Stimulated activated naive B cell treated with anti-CD40 and anti-IgM and Interleukin-4, amounts not matched to agents 10 μg/mL and 1 μg/mL and 100 μg/mL, for 72 hours (primary cell): ENCODE data around the gene OTUD1.

Experiments used
- ATAC-seq, 2 donors: fragments of 150-1000 bp; cut with Tn5 transposase; replicated peaks; 2 replicates each; pipeline ENCODE4 v1.10.0; 2021; ENCODE audit warnings: moderate library complexity in 1 of 2
- DNase-seq: peaks from one replicate; pipeline ENCODE4 v3.0.0; 2021
- H3K27ac Mint-ChIP-seq: one replicate; pipeline ENCODE4 v1.8.0; 2022; ENCODE audit warnings: mild to moderate bottlenecking, mixed read lengths
- H3K27me3 Mint-ChIP-seq, 2 donors: one replicate each; pipeline ENCODE4 v1.8.0; 2022; ENCODE audit warnings: mixed read lengths in 2 of 2
- H3K36me3 Mint-ChIP-seq, 2 donors: one replicate each; pipeline ENCODE4 v1.8.0; 2022; ENCODE audit warnings: mixed read lengths in 2 of 2, mild to moderate bottlenecking in 1 of 2
- H3K4me1 Mint-ChIP-seq, 2 donors: one replicate each; pipeline ENCODE4 v1.8.0; 2022; ENCODE audit warnings: mixed read lengths in 2 of 2, mild to moderate bottlenecking in 1 of 2
- H3K4me3 Mint-ChIP-seq, 2 donors: one replicate each; pipeline ENCODE4 v1.8.0; 2022; ENCODE audit warnings: mild to moderate bottlenecking in 2 of 2, mixed read lengths in 2 of 2, moderate library complexity in 1 of 2
- H3K9me3 Mint-ChIP-seq, 2 donors: one replicate each; pipeline ENCODE4 v1.8.0; 2022; ENCODE audit warnings: mixed read lengths in 2 of 2, mild to moderate bottlenecking in 1 of 2

OTUD1 gene

GRCh38 chr10:23461557-23461956 is 22.7 kb downstream of the OTUD1 start:
- H3K4me3 Mint-ChIP-seq = no peak overlapping the region

GRCh38 chr10:23467012-23467411 is 28.1 kb downstream of the OTUD1 start:
- peak overlapping the region; percentile 67 for H3K27ac Mint-ChIP-seq
- peaks cover 18 to 42% of the 10 kb centered on the region in 2 donors for H3K4me1 Mint-ChIP-seq
- H3K4me3 Mint-ChIP-seq = no peak overlapping the region
- H3K36me3 Mint-ChIP-seq = peaks cover 4 to 15% of the 10 kb centered on the region in 2 donors
- peak; percentile 55 to 79 for ATAC-seq
- H3K9me3 Mint-ChIP-seq = peaks cover 5% of the 10 kb centered on the region in 2 donors
- DNase-seq = no peak
- H3K27me3 Mint-ChIP-seq = no peaks in the 10 kb centered on the region

More at GRCh38 chr10:23461557-23461956, 22.7 kb downstream of the OTUD1 start:
- ATAC-seq (peak in 1 of 2 donors; percentile 48), DNase-seq (no peak)
- H3K36me3 Mint-ChIP-seq = peaks cover 0 to 16% of the 10 kb centered on the region in 2 donors
- no peaks in the 10 kb centered on the region for H3K27me3 Mint-ChIP-seq
- no peak overlapping the region for H3K27ac Mint-ChIP-seq
- peaks cover 0 to 3% of the 10 kb centered on the region in 2 donors for H3K9me3 Mint-ChIP-seq
- H3K4me1 Mint-ChIP-seq = peaks cover 32 to 54% of the 10 kb centered on the region in 2 donors

- Mint-ChIP-seq H3K36me3 (peaks cover 4 to 11% of the 10 kb centered on the region in 2 donors), H3K9me3 (peaks cover 5% of the 10 kb centered on the region in 2 donors), H3K4me1 (peaks cover 18 to 39% of the 10 kb centered on the region in 2 donors), H3K27ac (peak overlapping the region; percentile 67), H3K27me3 (no peaks in the 10 kb centered on the region), H3K4me3 (no peak overlapping the region)
- ATAC-seq = no peak
- no peak for DNase-seq
Measured at GRCh38 chr10:23467548-23467947, 28.7 kb downstream of the OTUD1 start.

GRCh38 chr10:23469596-23470237 is 30.8 kb downstream of the OTUD1 start:
- Mint-ChIP-seq H3K9me3 (peaks cover 5 to 8% of the 10 kb centered on the region in 2 donors), H3K27ac (peak overlapping the region; percentile 1), H3K27me3 (no peaks in the 10 kb centered on the region), H3K36me3 (peaks cover 4 to 18% of the 10 kb centered on the region in 2 donors), H3K4me1 (peaks cover 27 to 57% of the 10 kb centered on the region in 2 donors), H3K4me3 (no peak overlapping the region)
- ATAC-seq = no peak
- no peak for DNase-seq

- Mint-ChIP-seq H3K4me1 (peaks cover 29 to 56% of the 10 kb centered on the region in 2 donors), H3K36me3 (peaks cover 3 to 17% of the 10 kb centered on the region in 2 donors), H3K27me3 (no peaks in the 10 kb centered on the region), H3K27ac (peak overlapping the region; percentile 52), H3K9me3 (peaks cover 7 to 8% of the 10 kb centered on the region in 2 donors), H3K4me3 (no peak overlapping the region)
- DNase-seq = no peak
- no peak for ATAC-seq
Measured at GRCh38 chr10:23472181-23472580, 33.3 kb downstream of the OTUD1 start.

GRCh38 chr10:23474081-23474480 is 35.2 kb downstream of the OTUD1 start:
- Mint-ChIP-seq H3K9me3 (peaks cover 3 to 4% of the 10 kb centered on the region in 2 donors), H3K4me3 (no peak overlapping the region), H3K27me3 (peaks cover 0 to under 1% of the 10 kb centered on the region in 2 donors), H3K4me1 (peaks cover 25 to 49% of the 10 kb centered on the region in 2 donors), H3K36me3 (peaks cover 0 to 7% of the 10 kb centered on the region in 2 donors), H3K27ac (peak overlapping the region; percentile 5)
- ATAC-seq (no peak), DNase-seq (no peak)

- H3K27ac Mint-ChIP-seq = no peak overlapping the region
- H3K36me3 Mint-ChIP-seq = peaks cover 0 to 7% of the 10 kb centered on the region in 2 donors
- peak in 1 of 2 donors; percentile 39 for ATAC-seq
- H3K4me1 Mint-ChIP-seq = peaks cover 21 to 44% of the 10 kb centered on the region in 2 donors
- H3K4me3 Mint-ChIP-seq = no peak overlapping the region
- peaks cover 0 to 5% of the 10 kb centered on the region in 2 donors for H3K27me3 Mint-ChIP-seq
- peaks cover 3 to 4% of the 10 kb centered on the region in 2 donors for H3K9me3 Mint-ChIP-seq
- no peak for DNase-seq
Measured at GRCh38 chr10:23474626-23475025, 35.8 kb downstream of the OTUD1 start.

GRCh38 chr10:23478570-23478969 is 39.7 kb downstream of the OTUD1 start:
- H3K27ac Mint-ChIP-seq = no peak overlapping the region
- H3K9me3 Mint-ChIP-seq = peaks cover 3 to 4% of the 10 kb centered on the region in 2 donors
- ATAC-seq (no peak), DNase-seq (no peak)
- H3K4me3 Mint-ChIP-seq = no peak overlapping the region
- peaks cover 13 to 15% of the 10 kb centered on the region in 2 donors for H3K4me1 Mint-ChIP-seq
- H3K27me3 Mint-ChIP-seq = peaks cover 0 to 5% of the 10 kb centered on the region in 2 donors
- H3K36me3 Mint-ChIP-seq = peaks cover 0 to 6% of the 10 kb centered on the region in 2 donors

GRCh38 chr10:23479798-23480473 is 41.1 kb downstream of the OTUD1 start:
- H3K9me3 Mint-ChIP-seq = peaks cover 0 to 4% of the 10 kb centered on the region in 2 donors
- peaks cover 2 to 3% of the 10 kb centered on the region in 2 donors for H3K4me1 Mint-ChIP-seq
- H3K36me3 Mint-ChIP-seq = no peaks in the 10 kb centered on the region
- H3K27ac Mint-ChIP-seq = no peak overlapping the region
- no peak for ATAC-seq
- H3K27me3 Mint-ChIP-seq = peaks cover 0 to 5% of the 10 kb centered on the region in 2 donors
- DNase-seq = no peak
- H3K4me3 Mint-ChIP-seq = no peak overlapping the region

- Mint-ChIP-seq H3K4me1 (no peaks in the 10 kb centered on the region), H3K27me3 (peaks cover 0 to 5% of the 10 kb centered on the region in 2 donors), H3K27ac (no peak overlapping the region), H3K4me3 (no peak overlapping the region), H3K36me3 (no peaks in the 10 kb centered on the region), H3K9me3 (no peaks in the 10 kb centered on the region)
- DNase-seq = no peak
- no peak for ATAC-seq
Measured at GRCh38 chr10:23481363-23481961, 42.6 kb downstream of the OTUD1 start.

- Mint-ChIP-seq H3K9me3 (peaks cover 0 to 2% of the 10 kb centered on the region in 2 donors), H3K4me3 (no peak overlapping the region), H3K4me1 (peaks cover 0 to 16% of the 10 kb centered on the region in 2 donors), H3K27ac (no peak overlapping the region), H3K27me3 (peaks cover 0 to 4% of the 10 kb centered on the region in 2 donors), H3K36me3 (peaks cover 3 to 5% of the 10 kb centered on the region in 2 donors)
- DNase-seq (no peak), ATAC-seq (no peak)
Measured at GRCh38 chr10:23490115-23490514, 51.2 kb downstream of the OTUD1 start.
